ENCODE results near the gene SLC16A13. TPM values are rescaled to one million over a fixed set of nuclear protein-coding genes. Genes with fewer than 3 reads are reported as not detected.

SLC16A13 gene
- total RNA-seq, 1 donor from 2014 or later: 13.5 TPM

DNA sequence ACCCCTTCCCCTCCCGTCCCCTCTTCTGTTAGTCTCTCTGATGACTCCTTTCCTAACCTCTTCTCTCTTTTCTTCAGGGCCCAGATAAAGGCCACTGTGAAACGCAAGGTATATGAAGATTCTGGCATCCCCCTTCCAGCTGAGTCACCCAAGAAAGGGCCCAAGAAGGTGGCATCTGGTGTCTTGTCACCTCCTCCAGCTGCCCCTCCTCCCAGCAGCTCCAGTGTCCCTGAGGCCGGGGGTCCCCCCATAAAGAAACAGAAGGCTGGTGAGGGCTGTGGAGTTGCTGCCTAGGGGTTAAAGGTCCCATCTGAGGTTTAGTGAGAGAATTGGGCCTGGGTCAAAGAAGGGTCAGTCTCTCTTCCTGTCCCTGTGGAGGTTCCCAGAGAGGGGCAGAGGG, 19.4 kb upstream of the SLC16A13 start:
- Mint-ChIP-seq H3K27ac (no peak overlapping the region), H3K4me3 (peak overlapping the region; percentile 90), H3K4me1 (ENCODE audit: unreplicated experiment) (peaks cover 31% of the 10 kb centered on the region), H3K27me3 (peaks cover 9% of the 10 kb centered on the region), H3K36me3 (no peaks in the 10 kb centered on the region), H3K9me3 (no peaks in the 10 kb centered on the region)
- no peak for DNase-seq (ENCODE audit: extremely low spot score, unreplicated experiment)
- TF ChIP-seq, protein P1, sequence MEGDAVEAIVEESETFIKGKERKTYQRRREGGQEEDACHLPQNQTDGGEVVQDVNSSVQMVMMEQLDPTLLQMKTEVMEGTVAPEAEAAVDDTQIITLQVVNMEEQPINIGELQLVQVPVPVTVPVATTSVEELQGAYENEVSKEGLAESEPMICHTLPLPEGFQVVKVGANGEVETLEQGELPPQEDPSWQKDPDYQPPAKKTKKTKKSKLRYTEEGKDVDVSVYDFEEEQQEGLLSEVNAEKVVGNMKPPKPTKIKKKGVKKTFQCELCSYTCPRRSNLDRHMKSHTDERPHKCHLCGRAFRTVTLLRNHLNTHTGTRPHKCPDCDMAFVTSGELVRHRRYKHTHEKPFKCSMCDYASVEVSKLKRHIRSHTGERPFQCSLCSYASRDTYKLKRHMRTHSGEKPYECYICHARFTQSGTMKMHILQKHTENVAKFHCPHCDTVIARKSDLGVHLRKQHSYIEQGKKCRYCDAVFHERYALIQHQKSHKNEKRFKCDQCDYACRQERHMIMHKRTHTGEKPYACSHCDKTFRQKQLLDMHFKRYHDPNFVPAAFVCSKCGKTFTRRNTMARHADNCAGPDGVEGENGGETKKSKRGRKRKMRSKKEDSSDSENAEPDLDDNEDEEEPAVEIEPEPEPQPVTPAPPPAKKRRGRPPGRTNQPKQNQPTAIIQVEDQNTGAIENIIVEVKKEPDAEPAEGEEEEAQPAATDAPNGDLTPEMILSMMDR (conservative IDR thresholded peaks at IDR 0.05): no peak

DNA sequence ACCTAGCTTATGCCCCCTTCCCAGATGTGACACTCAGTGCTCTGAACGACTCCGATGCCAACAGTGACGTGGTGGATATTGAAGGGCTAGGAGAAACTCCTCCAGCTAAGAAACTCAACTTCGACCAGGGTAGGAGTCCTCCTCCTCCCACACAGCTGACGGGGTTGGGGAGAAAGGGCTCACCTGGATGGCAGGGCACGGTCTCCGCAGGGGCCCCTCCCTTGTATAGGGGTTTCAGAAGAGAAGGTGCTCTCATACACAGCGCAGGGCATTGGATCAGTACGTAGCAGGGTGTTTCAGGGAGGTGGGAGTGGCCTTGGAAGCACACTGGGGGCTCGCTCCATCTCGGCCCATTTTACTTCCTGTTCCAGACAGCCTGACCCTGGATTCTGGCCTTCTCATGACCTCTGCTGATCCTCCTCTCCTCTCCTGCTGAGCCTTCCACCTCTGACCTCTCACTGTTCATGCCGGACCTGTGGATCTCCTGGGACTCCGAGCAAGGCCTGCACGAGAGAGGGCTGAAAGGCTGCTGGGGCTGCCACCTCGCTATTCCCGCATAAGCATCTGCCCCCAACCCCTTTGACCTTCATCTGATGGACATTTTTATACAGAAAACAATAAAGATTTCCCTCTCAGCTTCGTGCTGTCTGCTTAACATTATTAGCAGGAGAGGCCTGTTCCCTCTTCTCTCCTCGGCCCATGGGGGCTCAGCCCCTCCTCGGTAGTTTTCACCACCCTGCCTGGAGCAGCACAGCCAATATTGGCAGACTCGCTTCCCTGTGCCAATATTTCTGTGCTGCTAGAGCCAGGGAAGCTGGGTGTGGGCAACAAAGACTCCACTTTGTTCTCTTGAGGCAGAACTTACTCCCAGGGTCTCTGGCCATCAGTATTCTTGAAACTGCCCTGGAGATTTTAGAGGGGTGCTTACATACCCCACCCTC, 18.7 kb upstream of the SLC16A13 start:
- Mint-ChIP-seq H3K27me3 (peaks cover 17% of the 10 kb centered on the region), H3K4me1 (ENCODE audit: unreplicated experiment) (peaks cover 25% of the 10 kb centered on the region), H3K36me3 (no peaks in the 10 kb centered on the region), H3K27ac (peak overlapping the region; percentile 56), H3K4me3 (peak overlapping the region; percentile 47), H3K9me3 (no peaks in the 10 kb centered on the region)
- TF ChIP-seq, protein P1 (conservative IDR thresholded peaks at IDR 0.05): no peak
- DNase-seq (ENCODE audit: extremely low spot score, unreplicated experiment): no peak

DNA sequence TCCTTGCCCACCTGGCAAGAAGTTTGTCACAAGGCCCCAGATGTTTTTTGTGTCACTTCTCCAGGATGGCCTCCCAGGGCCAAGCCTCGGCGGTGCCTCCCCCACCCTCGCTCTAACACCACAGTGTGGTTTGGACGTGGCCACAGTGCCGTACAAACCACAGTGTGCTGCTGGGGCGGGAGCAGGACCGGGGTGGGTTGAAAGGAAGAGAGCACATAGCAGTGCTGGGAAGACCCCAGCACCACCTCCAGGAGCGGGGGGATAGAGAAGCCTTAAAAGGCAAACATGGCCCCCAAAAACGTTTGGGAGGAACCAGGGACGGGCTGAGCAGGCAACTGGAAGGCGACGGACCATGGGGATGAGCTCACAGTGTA, 18.0 kb upstream of the SLC16A13 start:
- Mint-ChIP-seq H3K27me3 (peaks cover 23% of the 10 kb centered on the region), H3K4me1 (ENCODE audit: unreplicated experiment) (peaks cover 24% of the 10 kb centered on the region), H3K9me3 (no peaks in the 10 kb centered on the region), H3K4me3 (no peak overlapping the region), H3K27ac (peak overlapping the region; percentile 56), H3K36me3 (no peaks in the 10 kb centered on the region)
- DNase-seq (ENCODE audit: extremely low spot score, unreplicated experiment): no peak
- TF ChIP-seq, protein P1 (conservative IDR thresholded peaks at IDR 0.05): no peak

DNA sequence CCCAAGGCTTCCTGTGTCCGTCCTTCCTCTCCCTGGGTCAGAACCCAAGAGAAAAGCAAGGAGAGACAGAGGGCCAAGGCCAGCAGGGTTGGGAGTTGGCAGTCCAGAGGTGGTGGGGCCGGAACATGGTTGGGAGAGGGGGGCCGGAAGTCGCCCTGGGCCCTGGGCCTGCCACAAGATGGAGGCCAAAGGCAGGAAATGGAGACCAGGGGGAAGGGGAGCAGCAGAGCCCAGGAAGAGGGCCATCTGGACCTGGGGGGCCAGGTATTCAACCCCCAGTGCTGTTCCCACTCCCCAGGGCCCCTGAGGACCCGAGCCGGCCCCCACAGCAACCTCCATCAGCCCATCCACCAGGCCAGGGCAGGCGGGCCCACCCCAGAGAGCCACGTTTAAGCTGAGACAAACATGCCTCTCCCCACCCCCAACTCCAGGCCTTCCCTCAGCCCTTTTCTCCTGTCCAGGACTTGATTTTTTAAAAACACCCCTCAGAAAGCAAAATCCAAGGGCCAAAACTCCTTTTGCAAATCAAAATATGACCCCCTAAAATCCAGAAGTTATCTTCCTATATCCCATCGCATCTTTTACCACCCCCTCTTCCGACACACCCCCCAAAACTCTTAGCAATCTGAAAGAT, 17.4 kb upstream of the SLC16A13 start:
- Mint-ChIP-seq H3K27ac (peak overlapping the region; percentile 34), H3K4me3 (no peak overlapping the region), H3K27me3 (peaks cover 29% of the 10 kb centered on the region), H3K36me3 (no peaks in the 10 kb centered on the region), H3K4me1 (ENCODE audit: unreplicated experiment) (peaks cover 21% of the 10 kb centered on the region), H3K9me3 (no peaks in the 10 kb centered on the region)
- TF ChIP-seq, protein P1 (conservative IDR thresholded peaks at IDR 0.05): no peak
- DNase-seq (ENCODE audit: extremely low spot score, unreplicated experiment): no peak

DNA sequence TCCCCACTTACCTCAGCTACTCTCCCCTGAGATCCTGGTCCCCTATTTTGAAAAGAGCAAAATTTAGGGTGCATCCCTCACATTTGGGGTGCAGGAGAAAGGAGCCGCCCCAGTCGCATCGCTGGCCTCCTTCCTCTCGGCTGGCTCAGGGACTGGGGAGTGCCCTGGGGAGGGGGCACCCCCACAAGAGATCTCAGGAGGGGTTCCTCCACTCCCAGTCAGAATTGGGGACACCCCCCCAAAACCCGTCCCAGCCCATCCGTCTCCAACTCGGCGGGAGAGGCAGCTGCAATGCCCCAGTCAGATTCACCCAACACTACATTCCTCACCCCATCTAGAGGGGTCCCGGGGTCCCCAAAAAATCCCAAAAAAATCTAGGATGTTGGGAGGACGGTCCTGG, 16.4 kb upstream of the SLC16A13 start:
- DNase-seq (ENCODE audit: extremely low spot score, unreplicated experiment): no peak
- no peak overlapping the region for H3K27ac Mint-ChIP-seq
- no peaks in the 10 kb centered on the region for H3K36me3 Mint-ChIP-seq
- H3K27me3 Mint-ChIP-seq: peaks cover 37% of the 10 kb centered on the region
- TF ChIP-seq, protein P1 (conservative IDR thresholded peaks at IDR 0.05): no peak
- H3K4me3 Mint-ChIP-seq: no peak overlapping the region
- peaks cover 14% of the 10 kb centered on the region for H3K4me1 Mint-ChIP-seq (ENCODE audit: unreplicated experiment)
- no peaks in the 10 kb centered on the region for H3K9me3 Mint-ChIP-seq
